ENCODE results near the gene ZNF157. TPM values are rescaled to one million over a fixed set of nuclear protein-coding genes. Genes with fewer than 3 reads are reported as not detected.
"Not testable (repeated sequence)": the region's sequence is repeated elsewhere in the genome, so short reads cannot be mapped to it uniquely, and the experiment has no call there.

Gene ZNF157
- 0.27 TPM for polyA plus RNA-seq
- long read RNA-seq, donor 1, result 0 reads
- long read RNA-seq, donor 2, result 0 reads
- long read RNA-seq, donor 3, result 0 reads
- long read RNA-seq, donor 4, result 0 reads
- long read RNA-seq, donor 5, result 0 reads
- long read RNA-seq, donor 6, result 0 reads
- long read RNA-seq, donor 7, result 0 reads
- long read RNA-seq, donor 8, result 0 reads
- long read RNA-seq, donor 9, result 0 reads
- long read RNA-seq, donor 10, result 0 reads
- long read RNA-seq, donor 11, result 0 reads

GRCh38 chrX:47370278-47370677 lies at the start of gene ZNF157:
Gene ZNF157, plus strand, starts transcription at chrX:47370578. Its CDS starts 91 bp downstream, at chrX:47370669.
- H3K4me1 ChIP-seq (ENCODE audit: control insufficient read depth, insufficient read depth, low read length), result no peaks in the 10 kb centered on the region
- no peaks in the 10 kb centered on the region for H3K9me3 ChIP-seq (ENCODE audit: control insufficient read depth, low read depth, low read length)
- no CpG with 5 or more reads among the region's 3 CpGs for WGBS (ENCODE audit: insufficient coverage, low lambda C conversion rate)
- H3K36me3 ChIP-seq (ENCODE audit: control insufficient read depth, insufficient read depth, low read length), result no peaks in the 10 kb centered on the region
- no peak within 1 kb of the TSS for H3K4me3 ChIP-seq (ENCODE audit: low read length)
- no peak for DNase-seq
- H3K27me3 ChIP-seq (ENCODE audit: control insufficient read depth, insufficient read depth, low read length), result no peaks in the 10 kb centered on the region
- H3K27ac ChIP-seq (ENCODE audit: low read length), result no peak within 1 kb of the TSS

GRCh38 chrX:47321386-47321785 lies 49.0 kb upstream of the ZNF157 start:
- H3K9me3 ChIP-seq (ENCODE audit: control insufficient read depth, low read depth, low read length), result no peaks in the 10 kb centered on the region
- H3K27ac ChIP-seq (ENCODE audit: low read length), result no peak overlapping the region
- H3K4me3 ChIP-seq (ENCODE audit: low read length), result no peak overlapping the region
- WGBS (ENCODE audit: insufficient coverage, low lambda C conversion rate), result no CpG with 5 or more reads among the region's 19 CpGs
- peak; percentile 23 to 41 for DNase-seq
- no peaks in the 10 kb centered on the region for H3K4me1 ChIP-seq (ENCODE audit: control insufficient read depth, insufficient read depth, low read length)
- H3K36me3 ChIP-seq (ENCODE audit: control insufficient read depth, insufficient read depth, low read length), result no peaks in the 10 kb centered on the region
- no peaks in the 10 kb centered on the region for H3K27me3 ChIP-seq (ENCODE audit: control insufficient read depth, insufficient read depth, low read length)

- DNase-seq, result no peak
- Histone ChIP-seq H3K27ac (ENCODE audit: low read length) (no peak overlapping the region), H3K4me3 (ENCODE audit: low read length) (no peak overlapping the region), H3K36me3 (ENCODE audit: control insufficient read depth, insufficient read depth, low read length) (no peaks in the 10 kb centered on the region), H3K9me3 (ENCODE audit: control insufficient read depth, low read depth, low read length) (no peaks in the 10 kb centered on the region), H3K27me3 (ENCODE audit: control insufficient read depth, insufficient read depth, low read length) (no peaks in the 10 kb centered on the region), H3K4me1 (ENCODE audit: control insufficient read depth, insufficient read depth, low read length) (no peaks in the 10 kb centered on the region)
- no CpG with 5 or more reads among the region's 20 CpGs for WGBS (ENCODE audit: insufficient coverage, low lambda C conversion rate)
These were observed 48.5 kb upstream of the ZNF157 start for GRCh38 chrX:47321823-47322371.

DNA sequence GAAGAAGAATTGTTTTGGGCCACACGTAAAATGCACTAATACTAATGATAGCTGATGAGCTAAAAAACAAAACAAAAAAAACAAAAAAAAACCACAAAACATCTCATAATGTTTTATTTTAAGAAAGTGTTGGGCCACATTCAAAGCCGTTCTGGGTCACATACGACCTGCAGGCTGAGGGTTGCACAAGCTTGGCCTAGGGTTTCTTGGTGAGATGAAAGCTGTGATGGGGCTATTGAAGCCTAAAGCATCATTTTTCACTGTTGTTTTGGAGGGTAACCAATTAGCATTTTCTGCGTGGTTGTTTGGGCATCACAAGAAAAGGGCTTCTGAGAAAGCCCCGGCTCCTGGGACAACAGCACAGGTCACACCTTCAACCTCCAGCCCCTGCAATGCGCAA lies 42.5 kb upstream of the ZNF157 start:
- Histone ChIP-seq H3K27me3 (ENCODE audit: control insufficient read depth, insufficient read depth, low read length) (no peaks in the 10 kb centered on the region), H3K9me3 (ENCODE audit: control insufficient read depth, low read depth, low read length) (no peaks in the 10 kb centered on the region), H3K27ac (ENCODE audit: low read length) (no peak overlapping the region), H3K4me3 (ENCODE audit: low read length) (no peak overlapping the region), H3K4me1 (ENCODE audit: control insufficient read depth, insufficient read depth, low read length) (no peaks in the 10 kb centered on the region), H3K36me3 (ENCODE audit: control insufficient read depth, insufficient read depth, low read length) (no peaks in the 10 kb centered on the region)
- WGBS (ENCODE audit: insufficient coverage, low lambda C conversion rate), result no CpG with 5 or more reads among the region's 6 CpGs
- no peak for DNase-seq

DNA sequence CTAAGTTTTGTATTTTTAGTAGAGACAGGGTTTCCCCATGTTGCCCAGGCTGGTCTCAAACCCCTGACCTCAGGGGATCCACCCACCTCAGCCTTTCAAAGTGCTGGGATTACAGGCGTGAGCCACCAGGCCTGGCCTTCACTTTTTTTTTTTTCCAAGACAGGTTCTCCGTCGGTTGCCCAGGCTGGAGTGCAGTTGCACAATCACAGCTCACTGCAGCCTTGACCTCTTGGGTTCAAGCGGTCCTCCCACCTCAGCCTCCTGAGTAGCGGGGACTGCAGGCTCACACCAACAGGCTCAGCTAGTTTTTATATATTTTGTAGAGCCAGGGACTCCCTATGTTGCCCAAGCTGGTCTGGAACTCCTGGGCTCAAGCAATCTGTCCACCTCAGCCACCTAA lies 37.6 kb upstream of the ZNF157 start:
- not testable (repeated sequence) for H3K27ac ChIP-seq (ENCODE audit: low read length); H3K9me3 ChIP-seq (ENCODE audit: control insufficient read depth, low read depth, low read length); H3K4me3 ChIP-seq (ENCODE audit: low read length); H3K4me1 ChIP-seq (ENCODE audit: control insufficient read depth, insufficient read depth, low read length); DNase-seq; H3K27me3 ChIP-seq (ENCODE audit: control insufficient read depth, insufficient read depth, low read length); H3K36me3 ChIP-seq (ENCODE audit: control insufficient read depth, insufficient read depth, low read length)
- no CpG with 5 or more reads among the region's 5 CpGs for whole genome bisulfite sequencing (ENCODE audit: insufficient coverage, low lambda C conversion rate)

GRCh38 chrX:47351706-47352105 lies 18.7 kb upstream of the ZNF157 start:
- Histone ChIP-seq H3K36me3 (ENCODE audit: control insufficient read depth, insufficient read depth, low read length) (no peaks in the 10 kb centered on the region), H3K4me1 (ENCODE audit: control insufficient read depth, insufficient read depth, low read length) (no peaks in the 10 kb centered on the region), H3K9me3 (ENCODE audit: control insufficient read depth, low read depth, low read length) (no peaks in the 10 kb centered on the region), H3K27me3 (ENCODE audit: control insufficient read depth, insufficient read depth, low read length) (no peaks in the 10 kb centered on the region), H3K4me3 (ENCODE audit: low read length) (no peak overlapping the region), H3K27ac (ENCODE audit: low read length) (no peak overlapping the region)
- no CpG with 5 or more reads among the region's 4 CpGs for WGBS (ENCODE audit: insufficient coverage, low lambda C conversion rate)
- DNase-seq, result no peak

DNA sequence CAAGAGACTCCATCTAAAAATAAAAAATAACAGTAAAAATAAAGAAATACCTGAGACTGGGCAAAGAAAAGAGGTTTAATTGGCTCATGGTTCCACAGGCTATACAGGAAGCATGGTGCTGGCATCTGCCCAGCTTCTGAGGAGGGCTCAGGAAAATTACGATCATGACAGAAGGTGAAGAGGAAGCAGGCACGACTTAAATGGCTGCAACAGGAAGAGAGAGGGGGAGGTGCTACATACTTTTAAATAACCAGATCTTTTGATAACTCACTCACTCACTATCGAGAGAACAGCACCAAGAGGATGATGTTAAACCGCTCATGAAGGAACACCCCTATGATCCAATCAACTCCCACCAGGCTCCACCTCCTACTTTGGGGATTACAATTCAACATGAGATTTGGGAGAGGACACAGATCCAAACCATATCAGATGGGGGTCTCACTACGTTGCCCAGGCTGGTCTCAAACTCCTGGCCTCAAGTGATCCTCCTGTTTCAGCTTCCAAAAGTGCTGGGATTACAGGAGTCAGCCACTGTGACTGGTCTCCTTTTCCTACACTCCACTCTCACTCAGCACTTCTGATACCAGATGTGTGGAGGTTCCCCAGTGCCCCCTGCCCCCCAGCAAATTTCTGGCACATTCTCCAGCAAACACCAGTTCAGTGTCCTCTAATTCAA lies 11.9 kb upstream of the ZNF157 start:
- H3K27ac ChIP-seq (ENCODE audit: low read length), result no peak overlapping the region
- no CpG with 5 or more reads among the region's 5 CpGs for WGBS (ENCODE audit: insufficient coverage, low lambda C conversion rate)
- no peaks in the 10 kb centered on the region for H3K27me3 ChIP-seq (ENCODE audit: control insufficient read depth, insufficient read depth, low read length)
- DNase-seq, result no peak
- no peaks in the 10 kb centered on the region for H3K9me3 ChIP-seq (ENCODE audit: control insufficient read depth, low read depth, low read length)
- no peak overlapping the region for H3K4me3 ChIP-seq (ENCODE audit: low read length)
- peaks cover 2% of the 10 kb centered on the region for H3K4me1 ChIP-seq (ENCODE audit: control insufficient read depth, insufficient read depth, low read length)
- H3K36me3 ChIP-seq (ENCODE audit: control insufficient read depth, insufficient read depth, low read length), result no peaks in the 10 kb centered on the region

- Histone ChIP-seq H3K27me3 (ENCODE audit: control insufficient read depth, insufficient read depth, low read length) (no peaks in the 10 kb centered on the region), H3K4me3 (ENCODE audit: low read length) (no peak overlapping the region), H3K4me1 (ENCODE audit: control insufficient read depth, insufficient read depth, low read length) (peaks cover 2% of the 10 kb centered on the region), H3K27ac (ENCODE audit: low read length) (no peak overlapping the region), H3K36me3 (ENCODE audit: control insufficient read depth, insufficient read depth, low read length) (no peaks in the 10 kb centered on the region), H3K9me3 (ENCODE audit: control insufficient read depth, low read depth, low read length) (no peaks in the 10 kb centered on the region)
- no CpG with 5 or more reads among the region's 7 CpGs for WGBS (ENCODE audit: insufficient coverage, low lambda C conversion rate)
- DNase-seq, result no peak
These were observed 9.8 kb upstream of the ZNF157 start for GRCh38 chrX:47360423-47361179.

- Histone ChIP-seq H3K27ac (ENCODE audit: low read length) (peak overlapping the region; percentile 69), H3K36me3 (ENCODE audit: control insufficient read depth, insufficient read depth, low read length) (no peaks in the 10 kb centered on the region), H3K9me3 (ENCODE audit: control insufficient read depth, low read depth, low read length) (no peaks in the 10 kb centered on the region), H3K4me3 (ENCODE audit: low read length) (peak overlapping the region; percentile 29), H3K4me1 (ENCODE audit: control insufficient read depth, insufficient read depth, low read length) (peaks cover 2% of the 10 kb centered on the region), H3K27me3 (ENCODE audit: control insufficient read depth, insufficient read depth, low read length) (no peaks in the 10 kb centered on the region)
- peak; percentile 81 to 88 for DNase-seq
- WGBS (ENCODE audit: insufficient coverage, low lambda C conversion rate), result no CpG with 5 or more reads among the region's 13 CpGs
These were observed 8.6 kb upstream of the ZNF157 start for GRCh38 chrX:47361538-47362511.
